GM21447 (cell line): ENCODE measurements around the gene MRPL17.
"Not testable (repeated sequence)": the region's sequence is repeated elsewhere in the genome, so short reads cannot be mapped to it uniquely, and the experiment has no call there.

Experiments used
- ATAC-seq: cut with Tn5 transposase; IDR thresholded peaks from one replicate; pipeline ENCODE4 v1.9.1; 2021; ENCODE audit not compliant: unreplicated experiment

Gene MRPL17

GRCh38 chr11:6684068-6684467, 928 bp upstream of the MRPL17 start:
- ATAC-seq = not testable (repeated sequence)

GRCh38 chr11:6682591-6682935, 577 bp downstream of the MRPL17 start:
- ATAC-seq = peak; percentile 3

GRCh38 chr11:6681949-6682348, 1.2 kb downstream of the MRPL17 start:
- ATAC-seq = no peak

- no peak for ATAC-seq
These were observed 1.6 kb downstream of the MRPL17 start for GRCh38 chr11:6681505-6681904.

GRCh38 chr11:6677018-6677417, 6.1 kb downstream of the MRPL17 start:
- no peak for ATAC-seq

GRCh38 chr11:6674862-6675261, 8.3 kb downstream of the MRPL17 start:
- ATAC-seq = no peak

- ATAC-seq = no peak
These were observed 8.9 kb downstream of the MRPL17 start for GRCh38 chr11:6674219-6674597.

GRCh38 chr11:6673523-6674218, 9.5 kb downstream of the MRPL17 start:
- no peak for ATAC-seq

- no peak for ATAC-seq
These were observed 11.1 kb downstream of the MRPL17 start for GRCh38 chr11:6671991-6672390.

GRCh38 chr11:6670202-6670830, 12.8 kb downstream of the MRPL17 start:
- ATAC-seq = no peak

GRCh38 chr11:6667733-6668374, 15.3 kb downstream of the MRPL17 start:
- peak; percentile 71 for ATAC-seq

GRCh38 chr11:6666302-6667183, 16.6 kb downstream of the MRPL17 start:
- no peak for ATAC-seq

- no peak for ATAC-seq
These were observed 18.6 kb downstream of the MRPL17 start for GRCh38 chr11:6664551-6664950.

GRCh38 chr11:6663794-6664469, 19.2 kb downstream of the MRPL17 start:
- no peak for ATAC-seq

GRCh38 chr11:6660712-6661111, 22.4 kb downstream of the MRPL17 start:
- no peak for ATAC-seq

GRCh38 chr11:6658647-6659046, 24.5 kb downstream of the MRPL17 start:
- no peak for ATAC-seq

- no peak for ATAC-seq
These were observed 25.8 kb downstream of the MRPL17 start for GRCh38 chr11:6657346-6657745.

GRCh38 chr11:6656936-6657335, 26.2 kb downstream of the MRPL17 start:
- ATAC-seq = no peak

- ATAC-seq = no peak
These were observed 26.6 kb downstream of the MRPL17 start for GRCh38 chr11:6656584-6656915.

GRCh38 chr11:6655790-6656583, 27.2 kb downstream of the MRPL17 start, which contains the start of gene DCHS1:
Gene DCHS1 (minus strand): TSS chr11:6655809. CDS start chr11:6641613, 14,196 bp downstream.
- ATAC-seq = no peak
